ENCODE results near the gene RNU2-63P. TPM values are rescaled to one million over a fixed set of nuclear protein-coding genes. Genes with fewer than 3 reads are reported as not detected.
A peak's percentile ranks its signal among the peaks of the same experiment; 100 is the strongest.

The RNU2-63P gene
- 8.2 TPM for total RNA-seq (ENCODE audit: unreplicated experiment)
- long read RNA-seq: 0 reads

DNA sequence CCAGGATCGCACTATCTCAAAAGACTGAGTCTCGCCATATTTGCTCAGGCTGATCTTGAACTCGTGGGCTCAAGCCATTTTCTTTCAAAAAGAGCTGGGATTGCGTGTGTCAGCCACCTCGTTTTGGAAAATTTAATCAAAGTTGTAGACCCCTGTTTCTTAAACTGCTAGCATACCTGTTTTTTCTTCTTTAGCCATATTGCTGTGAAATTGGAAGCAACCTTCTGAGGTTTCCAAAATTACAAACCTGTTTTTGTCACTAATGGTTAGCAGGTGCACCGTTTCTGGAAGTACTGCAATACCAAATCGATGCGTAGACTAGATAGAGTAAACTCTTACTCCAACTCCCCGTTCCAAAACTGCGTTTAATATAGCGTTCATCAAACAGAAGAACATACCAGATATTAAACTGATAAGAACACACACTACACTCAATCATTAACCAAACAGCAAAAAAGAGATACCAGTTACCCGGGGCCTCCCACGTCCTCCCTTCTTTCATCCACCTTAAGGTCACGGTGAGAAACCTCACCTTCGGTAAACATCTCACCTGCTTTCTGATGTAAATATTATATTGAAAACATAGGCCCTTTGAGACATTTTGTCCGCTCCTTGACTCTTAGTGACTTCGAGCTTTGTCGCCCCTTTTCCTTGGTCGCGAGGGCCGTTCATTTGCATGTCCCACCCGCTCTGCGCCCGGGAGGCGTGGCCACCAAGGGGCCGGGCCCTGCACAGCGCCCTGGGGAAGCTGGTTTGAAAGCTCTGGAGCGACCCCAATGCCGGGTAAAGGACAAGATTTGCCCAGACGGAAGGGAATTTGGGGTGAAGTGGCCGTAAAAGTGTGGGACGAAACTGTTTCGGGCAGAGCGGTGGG is at the start of gene RNU2-63P:
Gene RNU2-63P, minus strand, starts transcription at position 462 of the 874 bp plus-strand sequence.
- H3K9me3 Mint-ChIP-seq (ENCODE audit: unreplicated experiment): peaks cover 11% of the 10 kb centered on the region
- peak within 1 kb of the TSS; percentile 95 for H3K4me3 Mint-ChIP-seq (ENCODE audit: unreplicated experiment)
- TF ChIP-seq, protein P1, sequence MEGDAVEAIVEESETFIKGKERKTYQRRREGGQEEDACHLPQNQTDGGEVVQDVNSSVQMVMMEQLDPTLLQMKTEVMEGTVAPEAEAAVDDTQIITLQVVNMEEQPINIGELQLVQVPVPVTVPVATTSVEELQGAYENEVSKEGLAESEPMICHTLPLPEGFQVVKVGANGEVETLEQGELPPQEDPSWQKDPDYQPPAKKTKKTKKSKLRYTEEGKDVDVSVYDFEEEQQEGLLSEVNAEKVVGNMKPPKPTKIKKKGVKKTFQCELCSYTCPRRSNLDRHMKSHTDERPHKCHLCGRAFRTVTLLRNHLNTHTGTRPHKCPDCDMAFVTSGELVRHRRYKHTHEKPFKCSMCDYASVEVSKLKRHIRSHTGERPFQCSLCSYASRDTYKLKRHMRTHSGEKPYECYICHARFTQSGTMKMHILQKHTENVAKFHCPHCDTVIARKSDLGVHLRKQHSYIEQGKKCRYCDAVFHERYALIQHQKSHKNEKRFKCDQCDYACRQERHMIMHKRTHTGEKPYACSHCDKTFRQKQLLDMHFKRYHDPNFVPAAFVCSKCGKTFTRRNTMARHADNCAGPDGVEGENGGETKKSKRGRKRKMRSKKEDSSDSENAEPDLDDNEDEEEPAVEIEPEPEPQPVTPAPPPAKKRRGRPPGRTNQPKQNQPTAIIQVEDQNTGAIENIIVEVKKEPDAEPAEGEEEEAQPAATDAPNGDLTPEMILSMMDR (IDR thresholded peaks at IDR 0.05; ENCODE audit: partially characterized antibody, unreplicated experiment): no peak
- no peaks in the 10 kb centered on the region for H3K36me3 Mint-ChIP-seq (ENCODE audit: unreplicated experiment)
- peaks cover 3% of the 10 kb centered on the region for H3K4me1 Mint-ChIP-seq (ENCODE audit: low read depth, unreplicated experiment)
- peaks cover 14% of the 10 kb centered on the region for H3K27me3 Mint-ChIP-seq (ENCODE audit: unreplicated experiment)
- peak within 1 kb of the TSS; percentile 98 for H3K27ac Mint-ChIP-seq (ENCODE audit: unreplicated experiment)
- peak; percentile 81 for DNase-seq

DNA sequence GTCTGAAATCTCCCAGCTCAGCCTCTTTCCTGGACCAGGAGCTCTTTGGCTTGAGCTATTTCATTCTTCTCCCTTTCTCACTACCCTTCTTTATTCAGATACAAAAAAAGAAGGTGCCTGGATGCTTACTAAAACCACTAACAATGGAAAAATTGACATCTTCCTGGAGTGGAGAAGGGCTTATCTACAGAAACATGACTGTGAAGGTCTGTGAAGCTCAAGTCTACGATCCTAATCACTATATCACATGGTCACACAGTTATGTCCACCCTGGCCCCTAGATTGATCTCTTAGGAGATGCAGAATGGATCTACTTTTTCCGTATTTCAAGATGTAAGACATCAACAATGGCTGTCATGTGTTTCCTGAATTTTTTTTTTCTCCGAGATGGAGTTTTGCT is 44.9 kb upstream of the RNU2-63P start:
- no peaks in the 10 kb centered on the region for H3K36me3 Mint-ChIP-seq (ENCODE audit: unreplicated experiment)
- peaks cover 2% of the 10 kb centered on the region for H3K27me3 Mint-ChIP-seq (ENCODE audit: unreplicated experiment)
- no peak overlapping the region for H3K27ac Mint-ChIP-seq (ENCODE audit: unreplicated experiment)
- no peak overlapping the region for H3K4me3 Mint-ChIP-seq (ENCODE audit: unreplicated experiment)
- no peaks in the 10 kb centered on the region for H3K9me3 Mint-ChIP-seq (ENCODE audit: unreplicated experiment)
- no peak for DNase-seq
- TF ChIP-seq, protein P1 (IDR thresholded peaks at IDR 0.05; ENCODE audit: partially characterized antibody, unreplicated experiment): no peak
- H3K4me1 Mint-ChIP-seq (ENCODE audit: low read depth, unreplicated experiment): no peaks in the 10 kb centered on the region

DNA sequence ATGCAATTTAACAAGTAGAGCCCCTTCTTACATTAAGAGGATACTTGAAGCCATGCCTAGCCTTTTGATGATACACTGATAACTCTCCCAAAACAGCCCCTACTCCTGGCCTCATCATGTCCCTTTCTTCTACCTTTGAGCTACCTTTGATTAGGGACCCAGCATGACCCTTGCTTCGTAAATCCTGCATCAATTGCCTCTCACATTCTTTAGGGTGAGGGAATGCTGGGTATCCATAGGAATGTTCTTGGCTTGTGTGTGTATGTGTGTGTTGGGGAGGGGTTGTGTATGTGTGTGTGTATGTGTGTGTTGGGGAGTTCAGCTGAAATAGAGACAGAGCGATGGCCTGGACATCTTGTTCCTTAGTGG is 44.5 kb upstream of the RNU2-63P start:
- H3K36me3 Mint-ChIP-seq (ENCODE audit: unreplicated experiment): no peaks in the 10 kb centered on the region
- peaks cover 3% of the 10 kb centered on the region for H3K4me1 Mint-ChIP-seq (ENCODE audit: low read depth, unreplicated experiment)
- no peak for DNase-seq
- no peak overlapping the region for H3K4me3 Mint-ChIP-seq (ENCODE audit: unreplicated experiment)
- no peaks in the 10 kb centered on the region for H3K9me3 Mint-ChIP-seq (ENCODE audit: unreplicated experiment)
- no peak overlapping the region for H3K27ac Mint-ChIP-seq (ENCODE audit: unreplicated experiment)
- H3K27me3 Mint-ChIP-seq (ENCODE audit: unreplicated experiment): peaks cover 3% of the 10 kb centered on the region
- TF ChIP-seq, protein P1 (IDR thresholded peaks at IDR 0.05; ENCODE audit: partially characterized antibody, unreplicated experiment): no peak

DNA sequence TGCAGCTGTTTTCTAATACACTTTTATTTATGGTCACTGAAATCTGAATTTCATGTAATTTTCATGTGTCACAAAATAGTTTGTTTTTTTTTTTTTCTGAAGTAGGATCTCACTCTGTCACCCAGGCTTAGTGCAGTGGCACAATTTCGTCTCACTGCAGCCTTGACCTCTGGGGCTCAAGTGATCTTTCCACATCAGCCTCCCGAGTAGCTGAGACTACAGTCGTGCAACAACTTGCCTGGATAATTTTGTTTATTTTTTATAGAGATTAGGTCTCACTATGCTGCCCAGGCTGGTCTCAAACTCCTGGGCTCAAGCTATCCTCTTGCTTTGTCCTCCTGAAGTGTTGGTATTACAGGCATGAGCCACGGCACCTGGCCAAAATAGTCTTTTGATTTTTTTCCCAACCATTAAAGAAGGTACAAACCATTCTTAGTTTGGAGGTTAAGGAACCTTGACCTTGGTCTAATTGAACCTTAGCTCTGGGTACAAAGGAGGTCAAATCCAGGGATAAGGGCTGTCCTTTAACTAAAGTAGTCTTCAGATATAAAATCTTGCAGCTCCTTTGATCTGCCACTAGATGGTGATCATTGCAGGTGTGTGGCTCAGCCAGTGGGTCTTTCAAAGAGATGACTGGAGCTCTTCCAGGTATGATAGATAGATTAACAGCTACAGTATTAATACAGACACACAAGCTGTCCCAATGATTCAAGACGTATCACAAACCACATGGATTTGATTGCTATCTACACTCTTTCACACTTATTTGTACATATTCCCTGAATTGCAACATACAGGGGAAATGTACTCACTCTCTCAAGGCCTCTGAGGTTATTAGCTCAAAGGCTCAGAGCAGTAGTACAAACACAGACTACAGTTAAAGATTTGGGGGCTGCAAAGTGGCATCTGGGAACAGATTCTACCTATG is 43.9 kb upstream of the RNU2-63P start:
- Mint-ChIP-seq H3K36me3 (ENCODE audit: unreplicated experiment) (no peaks in the 10 kb centered on the region), H3K4me1 (ENCODE audit: low read depth, unreplicated experiment) (peaks cover 5% of the 10 kb centered on the region), H3K27ac (ENCODE audit: unreplicated experiment) (no peak overlapping the region), H3K27me3 (ENCODE audit: unreplicated experiment) (peaks cover 5% of the 10 kb centered on the region), H3K4me3 (ENCODE audit: unreplicated experiment) (no peak overlapping the region), H3K9me3 (ENCODE audit: unreplicated experiment) (no peaks in the 10 kb centered on the region)
- DNase-seq: no peak
- TF ChIP-seq, protein P1 (IDR thresholded peaks at IDR 0.05; ENCODE audit: partially characterized antibody, unreplicated experiment): peak; percentile 75
